Fibroblast of gingiva (primary cell): ENCODE results near the gene CD8B2.
A peak's percentile ranks its signal among the peaks of the same experiment; 100 is the strongest.
"Not testable (repeated sequence)": the region's sequence is repeated elsewhere in the genome, so short reads cannot be mapped to it uniquely, and the experiment has no call there.

Source experiments
- DNase-seq: peaks from one replicate; pipeline ENCODE4 v3.0.0-alpha.2; 2011; ENCODE audit warnings: low read depth

CD8B2 gene

GRCh38 chr2:106511934-106512333 is 24.8 kb downstream of the CD8B2 start:
- not testable (repeated sequence) for DNase-seq

GRCh38 chr2:106513391-106513790 is 26.2 kb downstream of the CD8B2 start:
- not testable (repeated sequence) for DNase-seq

GRCh38 chr2:106514827-106515226 is 27.7 kb downstream of the CD8B2 start:
- not testable (repeated sequence) for DNase-seq

GRCh38 chr2:106516436-106516835 is 29.3 kb downstream of the CD8B2 start:
- DNase-seq, result no peak

GRCh38 chr2:106516864-106517263 is 29.7 kb downstream of the CD8B2 start:
- DNase-seq, result no peak

- no peak for DNase-seq
Measured at GRCh38 chr2:106517329-106517728, 30.2 kb downstream of the CD8B2 start.

GRCh38 chr2:106519767-106520166 is 32.6 kb downstream of the CD8B2 start:
- DNase-seq, result no peak

- no peak for DNase-seq
Measured at GRCh38 chr2:106521016-106521415, 33.9 kb downstream of the CD8B2 start.

- no peak for DNase-seq
Measured at GRCh38 chr2:106523976-106524665, 37.0 kb downstream of the CD8B2 start.

- DNase-seq, result no peak
Measured at GRCh38 chr2:106530866-106531265, 43.7 kb downstream of the CD8B2 start.

GRCh38 chr2:106531676-106532214 is 44.6 kb downstream of the CD8B2 start:
- DNase-seq, result no peak

- DNase-seq, result no peak
Measured at GRCh38 chr2:106532236-106532635, 45.1 kb downstream of the CD8B2 start.

- no peak for DNase-seq
Measured at GRCh38 chr2:106534471-106534870, 47.3 kb downstream of the CD8B2 start.

GRCh38 chr2:106536490-106536889 is 49.3 kb downstream of the CD8B2 start:
- no peak for DNase-seq

- DNase-seq, result no peak
Measured at GRCh38 chr2:106537047-106537446, 49.9 kb downstream of the CD8B2 start.

GRCh38 chr2:106537791-106538191 is 50.6 kb downstream of the CD8B2 start:
- no peak for DNase-seq

GRCh38 chr2:106540886-106541285 is 53.7 kb downstream of the CD8B2 start:
- no peak for DNase-seq

- DNase-seq, result no peak
Measured at GRCh38 chr2:106541333-106541732, 54.2 kb downstream of the CD8B2 start.

GRCh38 chr2:106542746-106543359 is 55.7 kb downstream of the CD8B2 start:
- DNase-seq, result peak; percentile 28

- no peak for DNase-seq
Measured at GRCh38 chr2:106545007-106545406, 57.8 kb downstream of the CD8B2 start.

- no peak for DNase-seq
Measured at GRCh38 chr2:106546391-106546990, 59.3 kb downstream of the CD8B2 start.

- DNase-seq, result no peak
Measured at GRCh38 chr2:106547164-106547903, 60.2 kb downstream of the CD8B2 start.
